ENCODE results near the gene TULP4.

DNA sequence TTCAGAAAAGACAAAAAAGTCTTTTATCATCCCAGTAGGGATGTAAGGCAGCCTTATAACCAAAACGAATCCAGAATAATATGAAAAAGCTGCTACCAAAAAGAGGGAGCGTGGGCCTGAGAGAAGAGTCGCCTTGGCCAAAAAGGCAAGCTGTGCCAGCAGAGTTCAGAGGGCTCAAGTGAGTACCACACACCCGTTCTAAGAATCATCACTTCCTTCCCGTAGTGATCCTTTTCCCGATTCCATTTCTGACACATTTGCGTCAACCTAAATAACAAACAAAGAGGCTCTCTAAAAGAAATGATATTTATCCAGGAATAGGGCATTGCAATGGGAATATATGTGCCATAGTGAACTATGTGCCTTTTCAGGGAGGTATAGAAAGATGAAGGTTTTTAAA is 243.8 kb downstream of the TULP4 start:
- TF ChIP-seq SAP30 (IDR thresholded peaks at IDR 0.05; ENCODE audit: insufficient read depth, insufficient replicate concordance, low read length) (no peak), JUND (IDR thresholded peaks at IDR 0.05; ENCODE audit: low read length) (no peak), CHD1 (IDR thresholded peaks at IDR 0.05; ENCODE audit: low read depth, low read length) (no peak), KDM1A (IDR thresholded peaks at IDR 0.05; ENCODE audit: borderline replicate concordance, low read length) (no peak), EZH2 (IDR thresholded peaks at IDR 0.05; ENCODE audit: low read depth, low read length, severe bottlenecking) (no peak), POLR2A (IDR thresholded peaks at IDR 0.05; ENCODE audit: control extremely low read depth in 1 of 2, low read depth in 2 of 2, low read length in 2 of 2) (no peak), POLR2AphosphoS5 (IDR thresholded peaks at IDR 0.05; ENCODE audit: low read depth, low read length) (no peak), EP300 (IDR thresholded peaks at IDR 0.05; ENCODE audit: borderline replicate concordance in 1 of 2, low read depth in 2 of 2, low read length in 2 of 2) (no peak), SUZ12 (IDR thresholded peaks at IDR 0.05; ENCODE audit: low read length) (no peak), ASH2L (IDR thresholded peaks at IDR 0.05; ENCODE audit: low read length) (no peak), TAF1 (IDR thresholded peaks at IDR 0.05; ENCODE audit: low read depth, low read length) (no peak)
- TF ChIP-seq, protein P1, sequence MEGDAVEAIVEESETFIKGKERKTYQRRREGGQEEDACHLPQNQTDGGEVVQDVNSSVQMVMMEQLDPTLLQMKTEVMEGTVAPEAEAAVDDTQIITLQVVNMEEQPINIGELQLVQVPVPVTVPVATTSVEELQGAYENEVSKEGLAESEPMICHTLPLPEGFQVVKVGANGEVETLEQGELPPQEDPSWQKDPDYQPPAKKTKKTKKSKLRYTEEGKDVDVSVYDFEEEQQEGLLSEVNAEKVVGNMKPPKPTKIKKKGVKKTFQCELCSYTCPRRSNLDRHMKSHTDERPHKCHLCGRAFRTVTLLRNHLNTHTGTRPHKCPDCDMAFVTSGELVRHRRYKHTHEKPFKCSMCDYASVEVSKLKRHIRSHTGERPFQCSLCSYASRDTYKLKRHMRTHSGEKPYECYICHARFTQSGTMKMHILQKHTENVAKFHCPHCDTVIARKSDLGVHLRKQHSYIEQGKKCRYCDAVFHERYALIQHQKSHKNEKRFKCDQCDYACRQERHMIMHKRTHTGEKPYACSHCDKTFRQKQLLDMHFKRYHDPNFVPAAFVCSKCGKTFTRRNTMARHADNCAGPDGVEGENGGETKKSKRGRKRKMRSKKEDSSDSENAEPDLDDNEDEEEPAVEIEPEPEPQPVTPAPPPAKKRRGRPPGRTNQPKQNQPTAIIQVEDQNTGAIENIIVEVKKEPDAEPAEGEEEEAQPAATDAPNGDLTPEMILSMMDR (IDR thresholded peaks at IDR 0.05; ENCODE audit: control extremely low read depth in 1 of 3, insufficient read depth in 1 of 3, low read depth in 1 of 3, low read length in 3 of 3): no peak
- TF ChIP-seq, protein P2, sequence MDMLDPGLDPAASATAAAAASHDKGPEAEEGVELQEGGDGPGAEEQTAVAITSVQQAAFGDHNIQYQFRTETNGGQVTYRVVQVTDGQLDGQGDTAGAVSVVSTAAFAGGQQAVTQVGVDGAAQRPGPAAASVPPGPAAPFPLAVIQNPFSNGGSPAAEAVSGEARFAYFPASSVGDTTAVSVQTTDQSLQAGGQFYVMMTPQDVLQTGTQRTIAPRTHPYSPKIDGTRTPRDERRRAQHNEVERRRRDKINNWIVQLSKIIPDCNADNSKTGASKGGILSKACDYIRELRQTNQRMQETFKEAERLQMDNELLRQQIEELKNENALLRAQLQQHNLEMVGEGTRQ (IDR thresholded peaks at IDR 0.05; ENCODE audit: low read length): no peak
